DOHH2 (cell line): ENCODE data around the gene MBD6.

Source experiments
- H3F3A ChIP-seq: fragments of 200-600 bp; sonication (generic), shearing (Covaris generic); 2 replicates; pipeline ENCODE4 v1.6.0; 2016; ENCODE audit warnings: antibody characterized with exemption, mild to moderate bottlenecking; ENCODE audit not compliant: control insufficient read depth, insufficient read depth
- H3K27ac ChIP-seq: fragments of 200-600 bp; sonication (generic); 2 replicates; pipeline ENCODE4 v1.5.1; 2014; ENCODE audit warnings: low read depth, mild to moderate bottlenecking, low read length, moderate library complexity
- H3K27me3 ChIP-seq: fragments of 200-600 bp; sonication (generic); 2 replicates; pipeline ENCODE4 v1.6.1; 2014; ENCODE audit warnings: mild to moderate bottlenecking, low read length, mixed read lengths; ENCODE audit not compliant: control insufficient read depth
- H3K36me3 ChIP-seq: fragments of 200-600 bp; sonication (generic); 2 replicates; pipeline ENCODE4 v1.6.1; 2014; ENCODE audit warnings: mild to moderate bottlenecking, low read length, moderate library complexity, mixed read lengths; ENCODE audit not compliant: control insufficient read depth
- H3K4me1 ChIP-seq: fragments of 200-600 bp; sonication (generic); 2 replicates; pipeline ENCODE4 v1.6.1; 2014; ENCODE audit warnings: mild to moderate bottlenecking, low read length, mixed read lengths; ENCODE audit not compliant: control insufficient read depth
- H3K4me2 ChIP-seq: fragments of 200-600 bp; sonication (generic); 2 replicates; pipeline ENCODE4 v1.6.0; 2014; ENCODE audit warnings: mild to moderate bottlenecking, low read length, moderate library complexity
- H3K4me3 ChIP-seq: fragments of 200-600 bp; sonication (generic); 2 replicates; pipeline ENCODE4 v1.5.1; 2014; ENCODE audit warnings: mild to moderate bottlenecking, low read length, mixed read lengths
- H3K79me2 ChIP-seq: fragments of 200-600 bp; sonication (generic); 2 replicates; pipeline ENCODE4 v1.6.1; 2014; ENCODE audit warnings: mild to moderate bottlenecking, low read length, mixed read lengths; ENCODE audit not compliant: control insufficient read depth
- H3K9me2 ChIP-seq: fragments of 200-600 bp; sonication (generic); replicated peaks from 2 replicates; pipeline ENCODE4 v1.6.1; 2014; ENCODE audit warnings: mild to moderate bottlenecking, low read length, mixed read lengths; ENCODE audit not compliant: control insufficient read depth
- H3K9me3 ChIP-seq: fragments of 200-600 bp; sonication (generic); 2 replicates; pipeline ENCODE4 v1.6.1; 2014; ENCODE audit warnings: antibody characterized with exemption, low read length, mixed read lengths; ENCODE audit not compliant: control insufficient read depth, insufficient read depth
- H4K20me1 ChIP-seq: fragments of 200-600 bp; sonication (generic); 2 replicates; pipeline ENCODE4 v1.6.0; 2014; ENCODE audit warnings: low read depth, mild to moderate bottlenecking, antibody characterized with exemption, low read length, moderate library complexity; ENCODE audit not compliant: control insufficient read depth, insufficient read depth
- EZH2phosphoT487 ChIP-seq: fragments of 200-600 bp; sonication (generic); IDR thresholded peaks from 2 replicates; pipeline ENCODE4 v1.6.1; 2017; ENCODE audit warnings: borderline replicate concordance, mild to moderate bottlenecking, antibody characterized with exemption, low read length, moderate library complexity, mixed read lengths
- TF ChIP-seq, protein P1 (sequence below): fragments of 200-600 bp; sonication (generic); IDR thresholded peaks from one replicate; pipeline ENCODE4 v1.5.1; 2014; ENCODE audit warnings: antibody characterized with exemption, mild to moderate bottlenecking, low read depth, low read length; ENCODE audit not compliant: poor library complexity, severe bottlenecking

Gene MBD6

GRCh38 chr12:57514720-57515407, 7.8 kb upstream of the MBD6 start:
- no peak overlapping the region for H3K4me3 ChIP-seq
- peaks cover 91% of the 10 kb centered on the region for H3K36me3 ChIP-seq
- no peak overlapping the region for H3K4me2 ChIP-seq
- H3K9me2 ChIP-seq: no peaks in the 10 kb centered on the region
- H3K27ac ChIP-seq: no peak overlapping the region
- peaks cover 23% of the 10 kb centered on the region for H3K4me1 ChIP-seq
- H4K20me1 ChIP-seq: peaks cover 8% of the 10 kb centered on the region
- no peaks in the 10 kb centered on the region for H3K9me3 ChIP-seq
- peaks cover 43% of the 10 kb centered on the region for H3F3A ChIP-seq
- H3K27me3 ChIP-seq: no peaks in the 10 kb centered on the region
- H3K79me2 ChIP-seq: peaks cover 32% of the 10 kb centered on the region
- TF ChIP-seq, protein P1, sequence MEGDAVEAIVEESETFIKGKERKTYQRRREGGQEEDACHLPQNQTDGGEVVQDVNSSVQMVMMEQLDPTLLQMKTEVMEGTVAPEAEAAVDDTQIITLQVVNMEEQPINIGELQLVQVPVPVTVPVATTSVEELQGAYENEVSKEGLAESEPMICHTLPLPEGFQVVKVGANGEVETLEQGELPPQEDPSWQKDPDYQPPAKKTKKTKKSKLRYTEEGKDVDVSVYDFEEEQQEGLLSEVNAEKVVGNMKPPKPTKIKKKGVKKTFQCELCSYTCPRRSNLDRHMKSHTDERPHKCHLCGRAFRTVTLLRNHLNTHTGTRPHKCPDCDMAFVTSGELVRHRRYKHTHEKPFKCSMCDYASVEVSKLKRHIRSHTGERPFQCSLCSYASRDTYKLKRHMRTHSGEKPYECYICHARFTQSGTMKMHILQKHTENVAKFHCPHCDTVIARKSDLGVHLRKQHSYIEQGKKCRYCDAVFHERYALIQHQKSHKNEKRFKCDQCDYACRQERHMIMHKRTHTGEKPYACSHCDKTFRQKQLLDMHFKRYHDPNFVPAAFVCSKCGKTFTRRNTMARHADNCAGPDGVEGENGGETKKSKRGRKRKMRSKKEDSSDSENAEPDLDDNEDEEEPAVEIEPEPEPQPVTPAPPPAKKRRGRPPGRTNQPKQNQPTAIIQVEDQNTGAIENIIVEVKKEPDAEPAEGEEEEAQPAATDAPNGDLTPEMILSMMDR: no peak
- no peak for TF ChIP-seq EZH2phosphoT487

- TF ChIP-seq EZH2phosphoT487: no peak
- TF ChIP-seq, protein P1: no peak
- no peak overlapping the region for H3K27ac ChIP-seq
- H4K20me1 ChIP-seq: peaks cover 8% of the 10 kb centered on the region
- no peaks in the 10 kb centered on the region for H3K27me3 ChIP-seq
- H3K9me2 ChIP-seq: no peaks in the 10 kb centered on the region
- peaks cover 23% of the 10 kb centered on the region for H3K4me1 ChIP-seq
- no peak overlapping the region for H3K4me3 ChIP-seq
- no peak overlapping the region for H3K4me2 ChIP-seq
- peaks cover 43% of the 10 kb centered on the region for H3F3A ChIP-seq
- H3K36me3 ChIP-seq: peaks cover 90% of the 10 kb centered on the region
- no peaks in the 10 kb centered on the region for H3K9me3 ChIP-seq
- peaks cover 36% of the 10 kb centered on the region for H3K79me2 ChIP-seq
These were observed 7.2 kb upstream of the MBD6 start for GRCh38 chr12:57515408-57515933.

DNA sequence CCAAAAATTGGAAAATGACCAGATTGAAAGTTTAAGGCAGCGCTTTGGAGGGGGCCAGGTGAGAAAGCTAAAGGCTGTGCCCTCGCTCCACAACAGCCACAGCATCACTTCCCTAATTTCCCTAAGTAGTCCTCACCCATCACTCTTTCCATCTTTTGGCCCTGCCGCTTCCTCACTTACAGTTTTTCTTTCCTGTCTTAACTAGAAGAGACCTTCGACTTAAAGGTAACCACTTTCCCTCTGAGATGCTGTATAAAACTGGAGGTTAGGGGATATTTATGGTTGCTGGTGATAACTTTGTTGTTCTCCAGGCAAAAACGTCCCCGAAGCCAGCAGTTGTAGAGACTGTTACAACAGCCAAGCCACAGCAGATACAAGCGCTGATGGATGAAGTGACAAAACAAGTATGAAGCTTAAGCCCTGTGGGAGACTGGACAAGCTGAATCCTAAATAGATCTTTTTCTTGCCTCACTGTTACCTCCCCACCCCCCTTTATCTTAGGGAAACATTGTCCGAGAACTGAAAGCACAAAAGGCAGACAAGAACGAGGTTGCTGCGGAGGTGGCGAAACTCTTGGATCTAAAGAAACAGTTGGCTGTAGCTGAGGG, 6.6 kb upstream of the MBD6 start:
- TF ChIP-seq, protein P1: no peak
- no peak for TF ChIP-seq EZH2phosphoT487
- H3K79me2 ChIP-seq: peaks cover 36% of the 10 kb centered on the region
- peaks cover 27% of the 10 kb centered on the region for H3K4me1 ChIP-seq
- no peaks in the 10 kb centered on the region for H3K9me2 ChIP-seq
- H4K20me1 ChIP-seq: peaks cover 8% of the 10 kb centered on the region
- peaks cover 43% of the 10 kb centered on the region for H3F3A ChIP-seq
- H3K4me3 ChIP-seq: no peak overlapping the region
- no peaks in the 10 kb centered on the region for H3K9me3 ChIP-seq
- H3K36me3 ChIP-seq: peaks cover 90% of the 10 kb centered on the region
- no peak overlapping the region for H3K4me2 ChIP-seq
- no peak overlapping the region for H3K27ac ChIP-seq
- H3K27me3 ChIP-seq: no peaks in the 10 kb centered on the region
